Esophagus mucosa (tissue), 1 donor: ENCODE results near the gene KIF23. TPM values are rescaled to one million over a fixed set of nuclear protein-coding genes. Genes with fewer than 3 reads are reported as not detected.

Experiments used
- ATAC-seq: fragments of 200-7000 bp; cut with Tn5 transposase; one replicate; pipeline ENCODE4 v1.9.1; 2020
- total RNA-seq: library from RNA; stranded (reverse); gene quantifications from one replicate; pipeline ENCODE4 v1.2.4, GENCODE V29; 2023
- donor health status: DM: yes; HTN: yes; CAD: no.

The KIF23 gene
- total RNA-seq, 1 donor from 2014 or later: 16.0 TPM

GRCh38 chr15:69468241-69469121 is 54.3 kb downstream of the KIF23 start:
- ATAC-seq: peak; percentile 63

- ATAC-seq: peak; percentile 55
These were observed 55.5 kb downstream of the KIF23 start for GRCh38 chr15:69469467-69470201.

DNA sequence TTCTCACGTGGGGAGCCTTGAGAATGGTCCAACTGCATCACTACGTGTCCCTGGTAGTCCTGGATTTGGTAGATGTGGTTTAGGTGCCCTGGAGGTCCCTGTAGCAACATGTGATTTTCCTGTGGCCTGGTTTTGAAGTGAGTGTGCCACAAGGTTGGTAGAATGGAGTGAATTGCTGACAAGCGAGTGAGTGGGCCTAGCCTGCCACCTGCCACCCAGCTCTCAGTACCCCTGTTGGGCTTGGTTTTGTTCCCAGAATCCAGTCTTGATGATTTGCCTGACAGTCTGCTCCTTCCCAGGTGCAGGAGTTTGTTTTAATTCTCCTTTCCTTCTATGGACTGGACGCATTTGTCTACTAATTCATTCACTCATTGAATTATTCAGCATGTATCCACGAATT is 57.9 kb downstream of the KIF23 start:
- no peak for ATAC-seq

DNA sequence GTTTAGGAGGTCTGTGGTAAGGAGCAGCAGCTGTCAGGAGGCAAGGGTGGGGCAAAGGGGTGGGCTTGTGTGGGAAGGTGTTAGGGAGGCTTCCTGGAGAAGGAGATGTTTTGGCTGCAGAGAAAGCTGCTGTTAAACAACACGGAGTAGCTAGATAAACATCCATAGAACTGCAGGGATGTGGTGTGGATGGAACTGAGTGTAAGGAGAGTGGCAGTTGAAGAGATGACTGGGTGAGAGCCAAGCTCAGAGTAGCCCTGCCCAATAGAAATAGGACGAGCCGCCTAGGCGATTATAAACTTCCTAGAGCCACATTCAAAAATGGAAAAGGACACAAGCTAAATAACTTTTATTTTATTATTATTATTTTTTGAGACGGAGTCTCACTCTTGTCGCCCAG is 58.4 kb downstream of the KIF23 start:
- no peak for ATAC-seq

- ATAC-seq: no peak
These were observed 60.1 kb downstream of the KIF23 start for GRCh38 chr15:69474291-69474690.

- peak; percentile 6 for ATAC-seq
These were observed 60.8 kb downstream of the KIF23 start for GRCh38 chr15:69474846-69475455.

DNA sequence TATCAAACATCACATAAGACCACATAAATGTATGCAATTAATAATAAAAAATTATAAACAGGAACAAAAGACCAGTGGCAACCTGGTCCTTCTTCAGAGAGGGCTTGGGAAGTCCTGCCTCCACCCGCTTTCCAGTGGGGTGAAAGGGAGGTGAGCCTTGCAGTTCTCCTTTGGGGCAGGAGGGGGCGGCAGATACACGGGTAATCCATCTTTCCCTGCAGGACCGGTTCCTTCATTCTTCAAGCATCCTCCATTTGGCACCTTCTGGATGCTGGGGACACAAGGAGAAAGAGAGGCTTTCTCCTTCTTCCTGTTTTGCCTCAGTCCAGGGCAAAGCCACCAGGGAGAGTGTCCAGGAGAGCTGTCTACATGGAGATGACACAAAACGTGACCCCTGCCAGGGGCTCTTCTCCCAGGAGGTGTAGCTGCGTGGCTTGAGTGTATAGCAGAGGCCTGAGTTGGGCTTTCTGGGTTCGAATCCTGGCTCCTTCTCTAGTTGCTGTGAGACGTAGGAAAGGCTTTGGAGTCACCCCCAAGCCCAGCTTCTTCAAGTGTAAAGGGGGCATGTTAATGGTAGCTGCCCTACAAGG is 61.7 kb downstream of the KIF23 start:
- ATAC-seq: peak; percentile 87

- no peak for ATAC-seq
These were observed 62.7 kb downstream of the KIF23 start for GRCh38 chr15:69476704-69477473.

GRCh38 chr15:69478259-69478781 is 64.2 kb downstream of the KIF23 start:
- ATAC-seq: no peak

DNA sequence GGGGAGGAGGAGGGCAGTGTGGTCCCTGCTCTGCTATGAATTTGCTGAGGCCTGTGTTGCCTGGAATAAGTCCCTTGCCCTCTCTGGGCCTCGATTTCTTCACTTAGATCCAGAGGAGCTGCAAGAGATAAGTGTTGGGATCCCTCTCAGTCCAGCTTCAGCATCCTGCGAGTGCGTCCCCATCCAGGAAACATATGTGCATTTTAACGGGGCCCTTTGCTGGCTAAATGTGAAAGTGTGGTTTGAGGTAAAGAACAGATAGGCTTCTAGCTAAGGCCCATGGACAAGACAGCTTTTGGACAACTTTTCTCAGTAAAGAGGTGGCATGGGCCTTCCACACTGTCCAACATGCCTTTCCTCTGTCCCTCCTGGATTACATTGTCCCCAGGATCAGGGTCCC is 64.9 kb downstream of the KIF23 start:
- no peak for ATAC-seq

GRCh38 chr15:69479971-69480370 is 65.8 kb downstream of the KIF23 start:
- no peak for ATAC-seq

GRCh38 chr15:69480932-69481331 is 66.8 kb downstream of the KIF23 start:
- peak; percentile 56 for ATAC-seq

DNA sequence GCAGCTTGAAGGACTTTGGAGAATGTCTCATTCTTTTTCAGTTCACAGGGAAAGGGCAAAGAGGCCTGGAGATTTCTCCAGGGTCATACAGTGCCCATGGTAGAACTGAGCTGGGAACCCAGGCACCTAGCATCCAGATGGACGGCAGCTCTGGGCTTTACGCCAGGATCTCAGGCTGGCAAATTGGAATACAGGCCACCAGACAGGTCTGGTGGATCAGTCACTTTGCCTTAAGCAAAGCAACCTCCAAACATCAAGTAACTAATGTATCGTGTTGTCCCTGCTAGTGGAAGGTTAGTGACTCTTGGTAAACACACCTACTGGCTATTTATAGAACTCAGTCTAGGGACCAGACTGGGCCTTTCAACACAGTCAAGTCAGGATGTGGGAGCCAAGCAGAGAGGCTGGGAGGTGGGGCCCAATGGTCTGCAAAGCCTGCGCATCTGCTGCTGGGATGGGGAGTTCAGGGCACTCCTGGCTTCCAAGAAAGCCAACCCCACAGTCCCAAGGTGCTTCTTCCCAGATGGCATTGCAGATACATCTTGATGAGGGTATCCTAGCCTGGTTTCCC is 68.6 kb downstream of the KIF23 start:
- peak; percentile 13 for ATAC-seq

- peak; percentile 76 for ATAC-seq
These were observed 70.7 kb downstream of the KIF23 start for GRCh38 chr15:69484837-69485236.

- ATAC-seq: no peak
These were observed 72.4 kb downstream of the KIF23 start for GRCh38 chr15:69486481-69487110.

GRCh38 chr15:69489073-69489571 is 75.0 kb downstream of the KIF23 start:
- ATAC-seq: no peak

DNA sequence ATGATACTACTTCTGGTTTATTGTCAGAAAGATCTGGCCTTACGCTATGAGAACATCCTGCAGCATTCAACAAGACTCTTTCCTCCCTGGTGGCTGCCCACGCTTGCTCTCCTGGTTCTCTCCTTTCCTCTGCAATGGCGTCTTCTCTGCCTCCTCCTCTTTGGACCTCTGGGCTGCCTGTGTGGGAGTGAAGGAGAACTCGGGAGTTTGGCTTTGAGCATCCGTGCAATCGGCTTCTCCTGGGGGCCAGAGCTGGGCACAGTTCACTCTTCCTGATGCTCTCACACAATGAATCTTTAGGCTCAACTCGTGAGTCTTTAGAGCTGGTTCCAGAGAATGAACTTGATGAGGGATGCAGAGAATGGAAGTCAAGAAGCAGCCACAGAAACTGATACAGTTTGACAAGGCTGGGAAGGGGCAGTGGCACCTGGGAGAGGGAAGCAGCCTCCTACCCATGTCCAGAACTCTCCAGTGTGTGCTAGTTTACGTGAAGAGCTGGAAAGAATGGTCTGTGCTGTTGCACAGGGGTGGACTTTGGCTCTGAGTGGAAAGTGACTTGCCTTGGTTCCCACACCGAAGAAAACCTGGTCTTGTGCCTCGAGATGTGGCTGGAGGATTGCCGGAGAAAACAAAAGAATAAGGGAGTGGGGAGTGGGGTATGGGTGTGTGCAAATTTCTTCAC is 76.3 kb downstream of the KIF23 start:
- ATAC-seq: no peak

DNA sequence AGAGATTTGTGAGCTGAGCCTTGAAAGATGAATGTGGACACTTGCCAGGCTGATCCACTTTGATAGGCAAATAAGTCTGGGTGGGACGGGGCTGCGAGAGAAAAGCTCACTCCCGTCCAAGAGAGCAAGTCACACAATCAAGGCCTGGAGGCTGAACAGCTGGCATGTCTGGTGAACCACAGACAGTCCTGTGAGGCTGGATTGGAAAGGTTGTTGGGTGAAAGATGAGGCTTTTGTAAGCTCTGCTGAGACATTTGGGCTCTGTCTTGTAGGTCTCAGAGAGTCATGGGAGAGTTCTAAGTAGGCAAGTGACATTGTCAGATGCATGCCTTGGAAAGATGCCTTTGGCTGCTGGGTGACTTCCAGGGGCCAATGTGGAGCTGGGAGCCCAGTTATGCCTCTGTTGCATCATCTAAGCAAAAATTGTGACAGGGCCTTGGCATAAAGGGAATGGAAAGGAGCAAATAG is 76.9 kb downstream of the KIF23 start:
- ATAC-seq: no peak

DNA sequence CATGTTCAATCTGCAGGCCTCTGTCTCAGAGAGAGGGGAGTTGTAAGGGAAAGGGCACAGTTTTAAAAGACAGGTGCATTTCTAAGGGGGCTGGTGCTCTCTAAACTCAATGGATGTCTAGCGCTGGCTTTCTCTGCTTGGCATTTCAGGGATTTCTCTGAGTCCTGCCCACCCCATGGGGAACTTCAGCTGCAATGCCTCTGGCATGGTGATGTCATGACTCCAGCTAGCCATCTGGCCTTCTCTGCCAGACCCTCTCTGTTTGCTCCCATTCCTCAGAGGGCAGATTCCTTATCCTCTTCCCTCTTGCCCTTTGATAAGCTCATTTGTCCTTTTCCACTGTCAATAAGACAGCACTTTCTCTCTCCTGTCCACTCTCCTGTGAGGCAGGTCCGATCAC is 79.3 kb downstream of the KIF23 start:
- no peak for ATAC-seq

GRCh38 chr15:69496001-69496400 is 81.9 kb downstream of the KIF23 start:
- no peak for ATAC-seq
